Stimulated activated CD4-positive, alpha-beta T cell treated with anti-CD3 and anti-CD28 coated beads, Interleukin-1b, Interleukin-23, amount 100 ng/mL, for 48 hours (primary cell): ENCODE measurements around the gene SIGLEC7.
"Not testable (repeated sequence)": the region's sequence is repeated elsewhere in the genome, so short reads cannot be mapped to it uniquely, and the experiment has no call there.

Experiments used
- DNase-seq: peaks from one replicate; pipeline ENCODE4 v3.0.0-alpha.2; 2020

SIGLEC7 gene

DNA sequence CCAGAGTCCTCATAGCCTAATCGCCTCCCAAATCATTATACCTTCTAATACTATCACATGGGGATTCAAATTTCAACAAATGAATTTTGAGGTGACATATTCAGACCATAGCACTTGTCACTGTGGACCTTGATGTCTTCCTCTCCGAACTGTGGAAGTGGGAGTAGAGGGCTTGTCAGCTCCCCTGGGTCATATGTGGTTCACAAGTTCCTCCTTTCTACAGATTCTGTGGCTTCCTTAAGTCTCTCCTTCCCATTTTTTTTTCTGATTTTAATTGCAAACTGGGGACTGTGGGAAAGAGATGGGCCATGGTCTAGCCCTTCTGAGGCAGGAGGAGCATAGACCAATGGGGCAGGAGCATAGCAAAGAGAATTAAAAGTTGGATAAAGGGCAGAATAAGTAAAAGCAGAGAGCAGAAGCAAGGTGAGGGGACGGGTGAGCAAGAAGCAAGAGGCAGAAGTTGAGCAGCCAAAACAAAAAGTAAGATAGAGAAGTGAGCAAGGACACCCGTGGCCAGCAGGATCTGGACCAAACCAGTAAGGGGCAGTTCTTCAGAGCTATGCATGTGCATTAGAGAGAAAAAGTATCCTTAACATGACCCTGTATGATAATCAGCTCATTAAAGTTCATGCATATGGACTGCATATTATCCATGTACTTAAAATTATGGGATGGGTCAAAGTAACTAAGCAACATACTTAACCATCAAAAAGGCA, 2.6 kb upstream of the SIGLEC7 start:
- DNase-seq: no peak

GRCh38 chr19:51140441-51140840, 1.7 kb upstream of the SIGLEC7 start:
- no peak for DNase-seq

GRCh38 chr19:51141181-51141580, 920 bp upstream of the SIGLEC7 start:
- no peak for DNase-seq

GRCh38 chr19:51142809-51143475, 841 bp downstream of the SIGLEC7 start:
- not testable (repeated sequence) for DNase-seq

- no peak for DNase-seq
Measured at GRCh38 chr19:51143486-51143885, 1.4 kb downstream of the SIGLEC7 start.

DNA sequence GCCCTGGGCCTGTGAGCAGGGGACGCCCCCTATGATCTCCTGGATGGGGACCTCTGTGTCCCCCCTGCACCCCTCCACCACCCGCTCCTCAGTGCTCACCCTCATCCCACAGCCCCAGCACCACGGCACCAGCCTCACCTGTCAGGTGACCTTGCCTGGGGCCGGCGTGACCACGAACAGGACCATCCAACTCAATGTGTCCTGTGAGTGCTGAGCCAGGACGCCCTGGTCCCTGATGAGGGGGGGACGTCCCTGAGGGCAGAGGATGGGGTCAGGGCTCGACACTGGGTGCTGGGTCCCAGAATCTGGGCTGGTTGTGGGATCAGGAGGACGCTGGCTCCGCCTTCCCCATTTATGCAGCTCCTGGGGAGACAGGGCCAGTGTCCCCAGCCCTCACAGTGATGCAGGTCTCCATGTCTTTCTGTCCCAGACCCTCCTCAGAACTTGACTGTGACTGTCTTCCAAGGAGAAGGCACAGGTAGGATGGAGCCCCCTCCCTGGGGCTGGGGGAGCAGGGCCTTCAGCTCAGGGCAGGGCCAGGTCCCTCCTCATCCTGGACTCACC, 2.5 kb downstream of the SIGLEC7 start:
- DNase-seq: no peak

DNA sequence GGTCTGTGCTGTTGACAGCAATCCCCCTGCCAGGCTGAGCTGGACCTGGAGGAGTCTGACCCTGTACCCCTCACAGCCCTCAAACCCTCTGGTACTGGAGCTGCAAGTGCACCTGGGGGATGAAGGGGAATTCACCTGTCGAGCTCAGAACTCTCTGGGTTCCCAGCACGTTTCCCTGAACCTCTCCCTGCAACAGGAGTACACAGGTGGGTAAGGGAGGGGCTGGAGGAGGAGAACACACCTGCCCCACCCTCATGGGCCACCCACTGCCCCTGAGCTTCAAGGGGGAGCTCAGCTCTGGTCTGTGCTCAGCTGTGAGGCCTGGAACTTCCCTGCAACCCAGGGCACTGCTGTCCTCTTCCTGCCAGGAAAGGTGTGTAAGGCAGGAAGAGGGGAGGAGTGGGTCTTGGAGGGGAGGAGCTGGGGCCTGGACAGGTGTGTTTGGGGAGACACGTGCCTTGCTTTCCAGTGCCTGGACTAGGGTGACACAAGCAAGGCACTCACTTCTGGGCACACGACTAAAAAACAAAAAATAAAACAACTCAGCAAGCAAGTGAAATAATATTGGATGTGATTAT, 3.9 kb downstream of the SIGLEC7 start:
- DNase-seq: no peak

GRCh38 chr19:51146751-51147150, 4.7 kb downstream of the SIGLEC7 start:
- DNase-seq: no peak

GRCh38 chr19:51147663-51148062, 5.6 kb downstream of the SIGLEC7 start:
- no peak for DNase-seq

DNA sequence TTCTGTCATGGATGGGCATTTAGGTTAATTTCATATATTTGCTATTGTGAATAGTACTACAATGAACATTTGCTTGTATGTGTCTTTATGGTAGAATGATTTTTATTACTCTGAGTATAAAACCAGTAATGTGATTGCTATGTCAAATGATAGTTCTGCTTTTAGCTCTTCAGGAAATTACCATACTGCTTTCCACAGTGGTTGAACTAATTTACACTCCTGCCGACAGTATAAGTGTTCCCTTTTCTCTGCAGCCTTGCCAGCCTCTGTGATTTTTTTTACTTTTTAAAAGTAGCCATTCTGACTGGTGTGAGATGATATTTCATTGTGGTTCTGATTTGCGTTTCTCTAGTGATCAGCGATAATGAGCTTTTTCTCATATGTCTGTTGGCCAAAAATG, 6.5 kb downstream of the SIGLEC7 start:
- DNase-seq: no peak

DNA sequence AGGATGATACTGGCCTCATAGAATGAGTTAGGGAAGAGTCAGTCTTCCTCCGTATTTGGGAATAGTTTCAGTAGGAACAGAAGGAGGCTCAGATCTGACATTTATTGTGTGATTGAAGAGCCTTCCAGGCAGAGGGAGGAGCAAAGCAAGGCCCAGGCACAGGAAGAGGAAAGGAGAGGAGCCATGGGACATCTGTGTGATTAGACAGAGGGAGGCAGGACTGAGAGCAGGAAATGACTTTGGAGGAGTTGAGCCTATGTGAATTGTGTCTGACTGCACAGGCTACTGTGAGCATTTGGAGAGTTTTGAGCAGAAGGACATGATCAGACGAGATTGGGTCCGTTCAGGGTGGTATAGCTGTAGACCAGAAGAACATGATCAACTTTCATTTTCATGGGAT, 8.5 kb downstream of the SIGLEC7 start:
- DNase-seq: no peak

DNA sequence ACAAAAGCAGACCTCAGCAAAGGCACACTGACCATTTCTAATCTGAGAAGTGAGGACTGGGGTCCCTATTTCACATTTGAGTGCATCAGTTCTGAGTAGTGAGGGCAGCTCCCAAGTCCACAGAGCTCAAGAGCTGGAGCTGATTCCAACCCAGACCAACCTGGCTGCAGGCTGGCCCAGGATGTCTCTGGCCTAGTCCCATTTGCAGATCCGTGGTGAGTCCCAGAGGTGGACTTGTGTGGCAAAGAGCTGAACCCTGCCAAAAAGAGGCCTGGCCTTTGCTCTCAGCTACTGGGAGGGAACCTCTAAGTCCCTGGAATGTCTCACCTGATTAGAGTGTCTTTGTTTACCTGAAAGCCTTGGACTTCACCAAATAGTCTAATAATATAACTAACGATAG, 14.6 kb downstream of the SIGLEC7 start:
- DNase-seq: no peak

DNA sequence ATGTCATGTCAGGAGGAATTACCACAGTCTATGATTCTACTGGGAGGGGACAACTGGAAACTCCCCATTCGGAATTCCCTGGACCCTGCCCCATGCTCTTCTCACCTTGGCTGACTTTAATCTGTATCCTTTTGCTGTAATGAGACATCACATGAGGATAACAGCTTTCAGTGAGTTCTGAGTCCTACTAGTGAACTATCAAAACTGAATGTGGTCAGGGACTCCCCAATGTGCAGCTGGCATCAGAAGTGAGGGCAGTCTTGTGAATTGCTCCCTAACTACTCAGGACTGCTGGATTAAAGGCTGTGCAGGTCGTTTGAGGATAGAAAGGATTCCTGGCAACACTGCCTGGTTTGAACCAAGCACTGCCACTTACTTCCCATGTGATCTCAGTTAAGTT, 15.2 kb downstream of the SIGLEC7 start:
- no peak for DNase-seq

DNA sequence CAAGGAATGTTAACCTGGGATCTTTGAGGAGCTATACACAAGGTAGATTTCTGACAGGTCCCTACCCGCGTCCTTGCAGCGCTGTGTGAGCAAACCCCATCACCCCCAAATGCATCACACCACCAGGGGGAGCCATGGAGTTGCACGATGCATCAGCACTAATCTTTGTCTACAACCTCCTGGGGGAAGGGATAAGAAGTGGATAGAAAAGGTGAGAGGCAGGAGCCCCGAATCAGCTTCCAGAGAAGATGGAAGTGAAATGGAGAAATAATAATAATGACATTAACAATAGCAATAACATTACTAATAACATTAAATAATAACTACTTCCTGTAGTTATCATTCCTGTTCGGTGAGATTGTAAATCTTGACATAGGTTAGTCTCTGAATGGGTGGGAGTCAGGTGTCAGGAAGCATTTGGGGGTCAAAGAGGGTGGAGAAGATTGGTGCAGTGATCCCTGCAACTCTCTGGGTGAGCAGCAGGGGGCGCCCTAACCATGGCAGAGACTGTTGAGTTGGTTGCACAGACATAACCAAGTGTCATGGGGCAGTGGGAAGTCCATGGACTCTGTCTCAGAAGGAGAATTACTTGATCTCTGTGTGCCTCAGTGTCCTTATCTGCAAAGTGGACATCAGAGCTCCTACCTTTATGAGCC, 16.5 kb downstream of the SIGLEC7 start:
- peak; percentile 82 for DNase-seq

DNA sequence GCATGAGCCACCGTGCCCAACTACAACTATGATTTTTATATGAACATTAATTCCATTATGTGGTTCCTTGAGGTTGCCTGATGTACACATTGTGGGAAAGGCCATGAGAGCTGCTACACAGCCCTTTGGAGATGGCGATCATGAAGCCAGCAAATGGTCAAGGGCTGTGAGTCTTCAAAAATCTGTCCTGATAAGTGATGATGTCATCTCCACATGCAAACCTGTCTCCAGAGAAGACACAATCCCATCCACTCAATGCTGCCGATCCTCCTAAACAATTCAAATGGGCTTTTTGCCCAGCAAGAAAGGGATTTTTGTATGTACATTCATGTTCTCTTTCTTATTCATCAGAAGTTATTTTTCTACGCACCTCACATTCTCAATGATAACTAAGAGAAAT, 17.6 kb downstream of the SIGLEC7 start:
- DNase-seq: no peak

DNA sequence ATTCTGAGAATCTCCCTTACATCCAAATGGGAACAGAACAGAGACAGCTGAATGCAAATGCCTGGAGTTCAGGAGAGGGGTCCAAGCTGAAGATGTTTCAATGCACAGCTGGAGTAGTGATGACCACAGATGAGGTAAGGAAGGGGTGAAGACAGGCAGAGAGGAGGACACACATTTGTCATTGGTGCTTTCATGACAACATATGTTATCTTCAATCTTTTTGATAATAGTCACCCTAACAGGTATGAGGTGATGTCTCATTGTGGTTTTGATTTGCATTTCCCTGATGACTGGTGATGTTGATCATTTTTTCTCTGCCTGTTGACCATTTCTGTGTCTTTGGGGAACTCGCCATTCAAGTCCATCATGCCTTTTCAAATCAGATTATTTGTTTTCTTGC, 19.2 kb downstream of the SIGLEC7 start:
- no peak for DNase-seq

GRCh38 chr19:51161867-51162496, 19.9 kb downstream of the SIGLEC7 start:
- DNase-seq: no peak

DNA sequence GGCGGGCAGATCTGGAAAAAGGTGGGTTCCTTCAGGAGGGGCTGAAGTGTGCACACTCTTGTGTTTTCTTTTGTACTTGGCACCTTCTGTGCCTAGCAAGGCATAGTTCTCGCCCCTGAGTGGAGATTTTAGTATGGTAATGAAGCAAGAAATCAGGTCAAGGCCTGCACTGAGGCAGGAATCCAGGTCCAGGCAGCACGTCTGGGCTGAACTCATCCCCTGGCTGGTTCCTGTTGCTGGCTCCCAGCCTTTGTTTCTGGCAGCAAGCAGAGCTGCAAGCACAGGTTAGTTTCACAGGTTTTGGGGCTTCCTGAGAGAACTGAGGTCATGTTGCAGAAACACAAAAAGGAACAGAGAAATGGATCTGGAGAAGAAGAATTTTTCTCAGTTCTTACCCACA, 21.2 kb downstream of the SIGLEC7 start:
- no peak for DNase-seq

DNA sequence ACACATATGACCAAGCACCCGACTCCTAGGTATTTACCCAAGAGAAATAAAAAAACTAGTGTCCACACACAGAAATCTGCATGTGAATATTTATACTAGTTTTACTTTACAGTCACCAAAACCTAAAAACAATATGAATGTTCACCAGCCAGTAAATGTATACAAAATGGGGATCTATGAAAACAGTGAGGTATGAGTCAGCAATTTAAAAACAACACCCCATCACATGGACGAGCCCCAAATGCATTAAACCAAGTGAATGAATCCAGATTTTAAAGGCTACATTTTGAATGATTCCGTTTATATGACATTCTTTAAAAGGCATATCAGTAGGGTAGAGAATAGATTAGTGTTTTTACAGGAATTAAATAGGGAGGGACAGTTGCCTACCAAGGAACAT, 22.1 kb downstream of the SIGLEC7 start:
- DNase-seq: no peak

GRCh38 chr19:51166846-51167490, 24.9 kb downstream of the SIGLEC7 start:
- DNase-seq: no peak

DNA sequence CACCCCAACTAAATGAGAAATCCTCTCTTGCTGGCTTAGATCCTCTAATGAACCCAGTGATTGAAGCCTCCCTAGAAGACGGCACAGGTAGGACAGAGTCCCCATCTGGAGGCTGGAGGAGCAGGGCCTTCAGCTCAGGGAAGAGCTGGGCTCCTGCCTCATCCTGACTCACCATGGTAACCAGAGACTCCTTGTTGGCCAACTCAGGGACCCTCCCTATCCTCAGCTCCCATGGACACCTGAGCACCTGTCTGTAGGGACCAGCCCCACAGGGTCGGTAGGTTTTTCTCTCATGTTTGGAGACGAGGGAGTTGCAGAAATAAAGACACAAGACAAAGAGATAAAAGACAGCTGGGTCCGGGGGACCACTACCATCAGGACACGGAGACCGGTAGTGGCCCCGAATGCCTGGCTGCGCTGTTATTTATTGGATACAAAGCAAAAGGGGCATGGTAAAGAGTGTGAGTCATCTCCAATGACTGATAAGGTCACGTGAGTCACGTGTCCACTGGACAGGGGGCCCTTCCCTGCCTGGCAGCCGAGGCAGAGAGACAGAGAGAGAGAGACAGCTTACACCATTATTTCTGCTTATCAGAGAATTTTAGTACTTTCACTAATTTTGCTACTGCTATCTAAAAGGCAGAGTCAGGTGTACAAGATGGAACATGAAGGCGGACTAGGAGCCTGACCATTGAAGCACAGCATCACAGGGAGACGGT, 26.6 kb downstream of the SIGLEC7 start:
- no peak for DNase-seq
